NCI-H526 (cell line): ENCODE measurements around the gene SLN.

Experiments used
- DNase-seq, 2 experiments: peaks; one replicate each; lab custom pipeline; 2025; lab: John Stamatoyannopoulos, UW

Gene SLN

DNA sequence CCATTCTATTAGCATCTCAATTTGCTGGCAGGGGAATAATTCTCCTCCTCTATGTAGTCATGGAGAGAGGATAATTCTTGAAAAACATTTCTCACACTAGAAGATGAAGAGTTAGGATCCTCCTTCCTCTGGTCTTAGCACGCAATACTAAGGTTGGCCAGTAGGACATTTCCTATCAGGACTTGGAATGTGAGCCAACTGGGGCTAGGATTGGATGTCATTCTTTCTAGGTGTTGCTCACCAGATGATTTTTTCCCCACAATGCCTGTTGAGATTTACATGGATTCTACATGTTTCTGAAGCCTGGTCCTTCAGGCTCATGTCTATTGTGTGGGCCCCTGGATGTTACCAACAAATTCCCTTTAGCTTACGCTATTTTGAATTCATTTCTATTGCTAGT, 28.0 kb downstream of the SLN start:
- DNase-seq: peak in 1 of 2 experiments; percentile 42

DNA sequence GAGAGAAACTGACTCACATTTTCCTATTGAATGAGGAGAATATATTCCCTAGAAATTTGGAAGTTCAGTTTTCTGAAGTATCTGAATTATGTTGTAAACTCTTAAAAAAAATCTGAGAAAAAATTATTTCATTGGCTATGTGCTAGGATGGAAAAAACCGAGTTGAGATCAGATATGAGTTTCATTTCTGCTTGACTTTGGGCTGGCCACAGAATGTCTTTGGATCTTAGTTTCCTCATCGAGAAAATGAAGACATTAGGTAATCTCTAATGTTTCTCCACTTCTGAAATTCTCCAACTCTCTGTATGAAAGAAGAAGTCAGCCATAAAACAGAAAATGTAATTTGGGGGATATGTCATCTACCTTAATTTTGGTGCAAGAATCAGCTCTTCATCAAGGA, 28.8 kb downstream of the SLN start:
- no peak for DNase-seq

DNA sequence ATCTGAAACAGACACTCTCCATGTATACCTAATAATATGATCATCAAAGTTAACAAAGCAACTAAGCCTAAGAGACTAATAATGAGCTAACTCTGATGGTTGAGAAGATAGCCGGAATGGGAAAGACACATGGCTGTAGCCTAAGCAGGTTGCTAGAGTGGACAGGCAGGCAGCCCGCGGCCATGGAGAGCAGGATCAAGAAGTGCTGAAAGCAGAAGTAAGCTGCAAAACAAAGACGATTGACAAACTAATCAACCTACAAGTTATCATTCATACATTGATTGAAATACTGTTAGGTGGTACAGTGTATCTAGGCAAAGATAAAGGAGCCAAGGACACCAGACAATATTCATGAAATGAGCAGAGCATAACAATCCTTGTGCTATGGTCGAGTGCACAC, 29.3 kb downstream of the SLN start:
- DNase-seq: peak in 1 of 2 experiments; percentile 32

DNA sequence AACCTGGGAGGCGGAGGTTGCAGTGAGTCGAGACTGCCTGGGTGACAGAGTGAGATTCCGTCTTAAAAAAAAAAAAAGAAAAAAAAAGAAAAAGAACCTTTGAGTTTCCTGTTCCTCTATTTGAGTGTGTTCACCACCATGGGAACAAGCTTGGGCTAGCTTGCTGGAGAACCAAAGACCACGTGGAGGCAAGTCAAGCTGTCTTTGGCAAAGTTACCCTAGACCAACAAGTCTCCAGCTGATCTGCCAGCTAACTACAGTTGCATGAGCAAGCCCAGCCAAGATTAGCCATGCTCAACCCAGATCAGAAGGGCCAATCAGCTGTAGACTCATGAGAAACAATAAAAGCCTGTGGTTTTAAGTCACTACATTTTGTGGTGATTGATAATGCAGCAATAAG, 29.7 kb downstream of the SLN start:
- no peak for DNase-seq

- no peak for DNase-seq
These were observed 32.4 kb downstream of the SLN start for GRCh38 chr11:107679255-107680024.

DNA sequence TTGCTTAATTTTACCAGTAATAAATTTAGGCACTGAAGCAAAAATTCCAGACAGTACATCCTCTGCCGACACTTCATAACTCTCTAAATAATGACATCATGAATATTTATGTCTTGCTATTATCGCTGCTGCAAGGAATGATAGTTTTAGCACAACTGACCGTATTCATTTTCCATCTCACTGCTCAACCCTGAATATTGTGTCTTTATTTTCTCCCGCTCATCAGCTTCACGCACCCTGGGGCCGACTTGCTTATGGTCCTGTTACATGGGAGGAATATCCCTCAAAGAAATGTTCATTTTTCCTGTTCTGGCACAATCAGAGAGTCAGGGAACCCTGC, 33.3 kb downstream of the SLN start:
- no peak for DNase-seq

DNA sequence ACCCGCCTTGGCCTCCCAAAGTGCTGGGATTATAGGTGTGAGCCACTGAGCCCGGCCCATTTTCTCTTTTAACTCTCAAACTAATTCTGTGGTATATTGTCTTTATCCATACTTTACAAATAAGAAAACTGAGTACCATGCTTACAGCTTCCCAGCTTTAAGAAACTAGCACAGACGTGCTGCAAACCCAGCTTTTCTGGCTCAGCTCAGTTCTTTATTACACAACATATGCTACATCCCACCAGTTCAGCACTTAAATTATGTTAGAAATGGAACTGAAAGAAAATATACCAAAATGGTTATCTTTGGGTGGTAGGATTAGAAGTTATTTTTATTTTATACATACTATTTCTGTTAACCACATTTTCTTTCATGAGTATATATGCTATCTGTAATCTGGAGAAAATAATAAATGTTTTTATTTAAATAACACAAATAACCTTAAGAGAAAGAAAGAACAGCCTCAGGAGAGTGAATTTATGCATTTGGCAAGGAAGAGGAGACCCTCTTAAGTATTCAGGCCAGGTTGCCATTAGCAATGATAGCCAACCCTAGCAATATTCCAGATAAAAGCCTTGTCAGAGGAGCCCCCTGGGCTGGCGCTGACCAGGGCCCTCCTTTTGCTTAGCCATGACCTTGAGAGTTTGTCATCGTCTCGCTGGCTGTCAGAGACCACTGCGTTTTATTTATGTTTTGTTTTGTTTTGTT, 33.8 kb downstream of the SLN start:
- DNase-seq: no peak

GRCh38 chr11:107676336-107677057, 35.4 kb downstream of the SLN start:
- peak in 1 of 2 experiments; percentile 16 for DNase-seq

GRCh38 chr11:107675902-107676301, 36.0 kb downstream of the SLN start:
- DNase-seq: no peak

DNA sequence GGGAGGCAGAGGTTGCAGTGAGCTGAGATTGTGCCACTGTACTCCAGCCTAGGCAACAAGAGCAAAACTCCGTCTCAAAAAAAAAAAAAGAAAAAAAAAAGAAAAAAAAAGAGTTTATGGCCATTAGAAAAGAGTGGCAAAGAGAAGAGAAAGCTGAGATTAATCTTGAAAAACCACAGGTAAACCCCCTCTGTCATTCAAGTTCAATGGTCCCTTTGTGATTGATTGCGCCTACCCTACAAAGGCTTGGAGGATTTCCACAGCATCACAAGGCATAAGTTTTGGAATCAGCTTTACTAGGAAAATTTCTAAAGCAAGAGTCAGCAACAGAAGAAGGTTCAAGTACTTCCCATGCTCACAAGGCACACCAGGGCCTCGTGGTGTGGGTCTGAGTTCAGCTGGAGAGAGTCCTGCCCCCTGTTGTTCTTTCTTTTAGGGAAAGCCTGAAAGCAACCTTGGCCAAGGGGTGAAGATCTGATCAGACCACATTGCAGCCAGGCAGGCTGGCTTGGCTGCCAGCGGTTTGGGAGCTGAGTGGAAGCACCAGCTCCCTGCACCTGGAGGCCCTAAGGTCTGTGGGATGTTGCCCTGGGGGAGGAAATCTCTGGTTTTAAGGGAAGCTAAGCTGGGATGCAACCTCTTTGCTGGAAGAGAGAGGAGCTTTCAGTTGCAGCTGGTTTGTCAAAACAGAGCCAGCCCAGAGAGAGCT, 41.8 kb downstream of the SLN start:
- no peak for DNase-seq

DNA sequence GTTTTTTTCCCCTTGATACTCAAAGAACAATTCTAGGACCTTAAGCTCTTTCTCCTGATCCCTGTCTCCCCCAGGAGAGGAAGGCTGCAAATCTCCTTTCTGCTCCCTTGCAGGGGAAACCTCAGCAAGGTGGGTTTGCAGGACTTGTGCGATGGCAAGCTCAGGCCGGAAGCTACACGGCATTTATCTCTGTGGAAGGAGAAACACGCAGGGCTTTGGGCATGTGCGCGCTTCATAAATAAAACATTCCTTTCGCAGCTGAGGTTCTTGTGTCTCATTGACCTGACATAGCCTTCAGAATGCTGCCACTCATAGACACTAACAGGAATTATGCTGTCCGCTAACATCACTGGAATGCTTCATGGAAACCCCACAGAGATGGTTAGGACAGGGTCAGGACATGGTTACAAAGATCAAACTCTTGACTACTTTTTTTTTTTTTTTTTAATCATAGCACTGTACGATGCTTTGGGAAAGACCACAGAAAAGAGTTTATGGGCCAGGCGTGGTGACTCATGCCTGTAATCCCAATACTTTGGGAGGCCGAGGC, 42.6 kb downstream of the SLN start:
- DNase-seq: no peak

DNA sequence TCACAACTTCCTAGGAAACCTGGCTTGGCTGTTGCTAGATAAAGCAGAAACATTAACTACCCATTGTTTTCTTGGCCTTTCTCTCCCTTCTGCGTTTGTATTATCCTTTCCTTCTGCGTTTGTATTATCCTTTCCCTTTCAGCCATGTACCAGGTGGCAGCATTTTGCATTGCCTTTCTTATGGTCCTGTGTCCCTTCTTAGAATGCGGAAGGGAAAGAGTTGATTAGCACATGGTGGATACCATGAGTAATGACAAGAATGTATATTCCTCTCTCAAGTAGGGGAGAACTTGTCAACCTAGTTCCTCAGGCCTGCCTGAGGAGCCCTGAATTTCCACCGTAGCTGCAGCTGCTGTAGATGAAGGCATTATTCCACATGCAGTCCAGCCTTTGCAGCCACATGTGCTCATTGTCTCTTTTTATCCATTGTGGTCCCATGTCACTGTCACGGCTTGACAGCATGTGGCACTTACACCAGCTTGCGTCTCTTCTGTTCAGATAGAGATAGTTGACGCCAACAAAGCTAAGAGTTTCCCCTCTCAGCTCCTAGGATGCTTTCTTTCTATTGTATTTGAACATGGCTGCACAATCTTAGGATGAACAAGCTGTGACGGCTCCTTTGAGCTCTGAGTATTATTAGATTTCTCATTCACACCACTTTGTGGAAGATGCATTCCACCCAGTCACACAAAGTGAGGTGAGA, 44.8 kb downstream of the SLN start:
- peak in 1 of 2 experiments; percentile 45 for DNase-seq

- peak; percentile 92 to 97 for DNase-seq
These were observed 46.8 kb downstream of the SLN start for GRCh38 chr11:107665018-107665417.

- DNase-seq: no peak
These were observed 50.2 kb downstream of the SLN start for GRCh38 chr11:107661656-107662055.

- no peak for DNase-seq
These were observed 51.8 kb downstream of the SLN start for GRCh38 chr11:107660066-107660465.

GRCh38 chr11:107659310-107659709, 52.5 kb downstream of the SLN start:
- DNase-seq: no peak
